ENCODE data around the gene TRIML1. TPM values are rescaled to one million over a fixed set of nuclear protein-coding genes. Genes with fewer than 3 reads are reported as not detected.

Gene TRIML1, protein sequence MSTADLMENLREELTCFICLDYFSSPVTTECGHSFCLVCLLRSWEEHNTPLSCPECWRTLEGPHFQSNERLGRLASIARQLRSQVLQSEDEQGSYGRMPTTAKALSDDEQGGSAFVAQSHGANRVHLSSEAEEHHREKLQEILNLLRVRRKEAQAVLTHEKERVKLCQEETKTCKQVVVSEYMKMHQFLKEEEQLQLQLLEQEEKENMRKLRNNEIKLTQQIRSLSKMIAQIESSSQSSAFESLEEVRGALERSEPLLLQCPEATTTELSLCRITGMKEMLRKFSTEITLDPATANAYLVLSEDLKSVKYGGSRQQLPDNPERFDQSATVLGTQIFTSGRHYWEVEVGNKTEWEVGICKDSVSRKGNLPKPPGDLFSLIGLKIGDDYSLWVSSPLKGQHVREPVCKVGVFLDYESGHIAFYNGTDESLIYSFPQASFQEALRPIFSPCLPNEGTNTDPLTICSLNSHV
- total RNA-seq = 0.39 TPM in 1 of 2 replicates, not detected in the other

DNA sequence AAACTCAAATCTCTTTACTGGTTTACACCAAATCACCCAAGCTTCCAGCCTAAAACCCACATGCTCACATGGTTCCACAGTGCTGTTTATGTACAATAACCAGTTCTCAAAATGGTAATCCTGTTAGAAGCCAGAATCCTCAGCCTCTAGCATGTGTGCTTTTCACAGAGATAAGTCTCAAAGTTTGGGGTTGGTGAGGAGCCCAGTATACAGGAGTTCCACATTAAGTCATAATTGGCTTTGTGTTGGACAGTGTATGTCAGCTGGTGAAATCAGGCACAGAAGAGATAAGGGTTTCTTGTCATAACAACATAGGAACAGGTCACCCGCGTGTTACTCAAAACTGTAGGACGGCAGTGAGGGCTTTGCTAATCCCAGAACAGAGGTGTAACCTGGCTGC is at the start of gene TRIML1:
TRIML1 (plus strand) TSS at position 301 of the 400 bp plus-strand sequence. CDS start 118 bp downstream, outside the sequence.

DNA sequence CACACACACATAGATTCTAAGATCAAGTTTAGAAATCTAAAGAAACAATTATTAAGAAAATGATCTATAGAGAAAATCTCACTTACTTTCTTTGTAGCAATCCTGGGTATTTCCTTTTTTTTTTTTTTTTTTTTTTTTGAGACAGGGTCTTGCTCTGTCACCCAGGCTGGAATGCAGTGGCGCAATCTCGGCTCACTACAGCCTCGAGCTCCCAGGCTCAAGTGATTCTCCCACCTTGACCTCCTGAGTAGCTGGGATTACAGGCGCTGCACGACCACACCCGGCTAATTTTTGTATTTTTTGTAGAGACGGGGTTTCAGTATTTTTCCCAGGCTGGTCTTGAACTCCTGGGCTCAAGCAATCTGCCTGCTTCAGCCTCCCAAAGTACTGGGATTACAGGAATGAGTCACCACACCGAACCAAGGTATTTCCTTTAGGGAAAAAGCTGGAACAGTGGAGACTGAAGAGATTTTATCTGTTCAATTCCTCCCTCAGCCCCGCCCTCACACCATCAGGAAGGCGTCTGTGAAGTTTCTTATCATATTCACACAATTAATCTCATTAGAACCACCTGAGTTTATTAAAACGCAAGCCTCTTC is 30.0 kb upstream of the TRIML1 start, which contains the start of gene TRIML2:
TRIML2 (minus strand) TSS at position 447 of the 599 bp plus-strand sequence. CDS start 4,235 bp downstream, outside the sequence.

Small RNA genes within 50 kb of the gene (small RNA-seq; reads per million reads assigned to genes)
- not detected for gene RNU6-173P

Other genes with a start within 250 kb of the TRIML1 start
- gene ZFP42, start 143.7 kb upstream of the TRIML1 start, total RNA-seq = 54.6 and 59.4 TPM in 2 replicates
- 5.5 and 41.3 TPM in 2 replicates for gene TRIML2, start 29.8 kb upstream of the TRIML1 start, total RNA-seq